MM.1S (cell line): Measurements from ENCODE around the gene FAAP24.
"Not testable (repeated sequence)": the region's sequence is repeated elsewhere in the genome, so short reads cannot be mapped to it uniquely, and the experiment has no call there.

Experiments
- EZH2 ChIP-seq: fragments of 300-600 bp; sonication (generic); optimal IDR thresholded peaks from 2 replicates; pipeline ENCODE3; 2017; ENCODE audit warnings: low read depth, mild to moderate bottlenecking, antibody characterized with exemption, low read length, mixed read lengths
- EZH2phosphoT487 ChIP-seq: fragments of 300-600 bp; sonication (generic); IDR thresholded peaks from 2 replicates; pipeline ENCODE4 v1.6.1; 2018; ENCODE audit warnings: antibody characterized with exemption, low read length
- TF ChIP-seq, protein P1 (sequence below): fragments of 300-600 bp; sonication (generic); IDR thresholded peaks from 2 replicates; pipeline ENCODE4 v1.5.1; 2016; ENCODE audit warnings: antibody characterized with exemption, low read length, mixed read lengths

DNA sequence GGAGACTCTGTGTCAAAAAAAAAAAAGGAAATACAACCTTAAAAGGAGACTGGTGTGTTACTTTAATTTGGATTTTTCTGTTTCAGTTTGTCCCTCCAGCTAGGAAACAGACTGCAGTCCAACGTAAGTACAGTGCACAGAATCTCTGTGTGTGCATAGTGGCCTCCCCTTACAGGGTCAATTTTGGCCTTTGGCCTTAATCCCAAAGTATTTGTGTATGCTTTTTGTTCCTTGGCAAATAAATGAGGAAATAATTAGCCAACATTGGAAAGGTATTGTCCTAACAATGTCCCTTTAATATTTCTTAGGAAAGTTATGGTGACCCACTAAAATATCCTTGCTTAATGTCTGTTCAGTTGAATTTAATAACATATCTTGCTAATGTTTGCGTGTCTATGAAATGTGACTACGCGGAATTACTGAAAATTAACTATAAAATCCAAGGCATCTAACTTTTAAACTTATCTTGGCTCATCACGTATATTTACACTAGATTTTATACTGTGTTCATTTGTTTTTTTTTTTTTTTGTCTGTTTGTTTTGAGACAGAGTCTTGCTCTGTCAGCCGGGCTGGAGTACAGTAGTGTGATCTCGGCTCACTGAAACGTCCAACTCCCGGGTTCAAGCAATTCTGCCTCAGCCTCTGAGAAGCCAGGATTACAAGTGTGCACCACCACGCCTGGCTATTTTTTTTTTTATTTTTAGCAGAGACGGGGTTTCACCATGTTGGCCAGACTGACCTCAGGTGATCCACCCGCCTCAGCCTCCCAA lies 53.6 kb downstream of the FAAP24 start:
- TF ChIP-seq, protein P1, sequence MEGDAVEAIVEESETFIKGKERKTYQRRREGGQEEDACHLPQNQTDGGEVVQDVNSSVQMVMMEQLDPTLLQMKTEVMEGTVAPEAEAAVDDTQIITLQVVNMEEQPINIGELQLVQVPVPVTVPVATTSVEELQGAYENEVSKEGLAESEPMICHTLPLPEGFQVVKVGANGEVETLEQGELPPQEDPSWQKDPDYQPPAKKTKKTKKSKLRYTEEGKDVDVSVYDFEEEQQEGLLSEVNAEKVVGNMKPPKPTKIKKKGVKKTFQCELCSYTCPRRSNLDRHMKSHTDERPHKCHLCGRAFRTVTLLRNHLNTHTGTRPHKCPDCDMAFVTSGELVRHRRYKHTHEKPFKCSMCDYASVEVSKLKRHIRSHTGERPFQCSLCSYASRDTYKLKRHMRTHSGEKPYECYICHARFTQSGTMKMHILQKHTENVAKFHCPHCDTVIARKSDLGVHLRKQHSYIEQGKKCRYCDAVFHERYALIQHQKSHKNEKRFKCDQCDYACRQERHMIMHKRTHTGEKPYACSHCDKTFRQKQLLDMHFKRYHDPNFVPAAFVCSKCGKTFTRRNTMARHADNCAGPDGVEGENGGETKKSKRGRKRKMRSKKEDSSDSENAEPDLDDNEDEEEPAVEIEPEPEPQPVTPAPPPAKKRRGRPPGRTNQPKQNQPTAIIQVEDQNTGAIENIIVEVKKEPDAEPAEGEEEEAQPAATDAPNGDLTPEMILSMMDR: not testable (repeated sequence)
- not testable (repeated sequence) for TF ChIP-seq EZH2, EZH2phosphoT487
